Activated B cell treated with CpG ODN at 0.5 μM for 24 hours (primary cell): ENCODE measurements around the gene DUSP5. TPM values are rescaled to one million over a fixed set of nuclear protein-coding genes. Genes with fewer than 3 reads are reported as not detected.

Experiments
- ATAC-seq: fragments of 200-7000 bp; cut with Tn5 transposase; one replicate; pipeline ENCODE4 v1.10.0; 2021; ENCODE audit warnings: low read depth, mild to moderate bottlenecking, moderate library complexity
- CTCF ChIA-PET: fragments of 350-600 bp; sonication (Branson Sonifier 250); formaldehyde crosslinking; loops from one replicate; lab custom pipeline; 2021; ENCODE audit warnings: antibody characterized with exemption; lab: Charles Lee
- POLR2A ChIA-PET: fragments of 350-600 bp; sonication (Branson Sonifier 250); formaldehyde crosslinking; loops from one replicate; lab custom pipeline; 2021; ENCODE audit warnings: antibody characterized with exemption; lab: Charles Lee
- DNase-seq: peaks from one replicate; pipeline ENCODE4 v3.0.0; 2022
- H3K27ac Mint-ChIP-seq: one replicate; pipeline ENCODE4 v1.8.0; 2020; ENCODE audit warnings: mixed read lengths
- H3K27me3 Mint-ChIP-seq: one replicate; pipeline ENCODE4 v1.8.0; 2021; ENCODE audit warnings: mixed read lengths
- H3K36me3 Mint-ChIP-seq: one replicate; pipeline ENCODE4 v1.8.0; 2021; ENCODE audit warnings: low read depth, mixed read lengths
- H3K4me1 Mint-ChIP-seq: one replicate; pipeline ENCODE4 v1.8.0; 2021; ENCODE audit warnings: mixed read lengths
- H3K4me3 Mint-ChIP-seq: one replicate; pipeline ENCODE4 v1.8.0; 2020; ENCODE audit warnings: mild to moderate bottlenecking, mixed read lengths
- H3K9me3 Mint-ChIP-seq: one replicate; pipeline ENCODE4 v1.8.0; 2020; ENCODE audit warnings: mixed read lengths
- intact Hi-C: fragments of 100-400 bp; cut with micrococcal nuclease; formaldehyde crosslinking; loops from one replicate; pipeline ENCODE4 v1.15.1; 2024
- total RNA-seq: library from RNA; stranded (reverse); gene quantifications from 2 replicates; pipeline ENCODE4 v1.2.3, GENCODE V29; 2022
- TF ChIP-seq, protein P1 (sequence below): fragments of 200-600 bp; IDR thresholded peaks from one replicate; pipeline ENCODE4 v1.8.0; 2022; ENCODE audit warnings: antibody characterized with exemption, mild to moderate bottlenecking

DUSP5 gene
- total RNA-seq, 1 donor from 2014 or later, result 26.1 TPM

DNA sequence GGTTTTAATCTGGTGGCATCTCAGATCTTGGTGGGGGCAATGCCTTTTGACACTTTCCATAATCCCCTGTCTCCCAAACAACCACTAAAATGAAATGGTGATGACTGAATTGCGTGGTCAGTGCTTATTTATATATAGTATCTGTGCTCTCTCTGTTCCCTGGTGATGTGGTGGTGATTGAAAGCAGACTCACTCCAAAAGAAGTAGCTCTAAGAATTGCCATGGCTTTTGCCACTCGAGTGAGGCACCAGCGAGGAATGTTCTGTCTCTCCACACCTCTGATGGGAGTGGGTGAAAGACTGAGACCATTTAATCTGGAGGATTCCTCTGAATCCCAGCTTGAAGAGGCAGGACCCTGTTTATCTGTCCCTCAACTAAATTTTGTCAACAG lies 2.8 kb downstream of the DUSP5 start:
- Mint-ChIP-seq H3K27ac (no peak overlapping the region), H3K4me3 (peak overlapping the region; percentile 90), H3K27me3 (peaks cover 3% of the 10 kb centered on the region), H3K4me1 (peaks cover 86% of the 10 kb centered on the region), H3K36me3 (peaks cover 35% of the 10 kb centered on the region), H3K9me3 (no peaks in the 10 kb centered on the region)
- intact Hi-C loops, result loop anchor here (5.0 kb wide), 2 partner anchors 293 to 578 kb away; partner anchors contain the start of genes MXI1 and XPNPEP1
- TF ChIP-seq, protein P1, sequence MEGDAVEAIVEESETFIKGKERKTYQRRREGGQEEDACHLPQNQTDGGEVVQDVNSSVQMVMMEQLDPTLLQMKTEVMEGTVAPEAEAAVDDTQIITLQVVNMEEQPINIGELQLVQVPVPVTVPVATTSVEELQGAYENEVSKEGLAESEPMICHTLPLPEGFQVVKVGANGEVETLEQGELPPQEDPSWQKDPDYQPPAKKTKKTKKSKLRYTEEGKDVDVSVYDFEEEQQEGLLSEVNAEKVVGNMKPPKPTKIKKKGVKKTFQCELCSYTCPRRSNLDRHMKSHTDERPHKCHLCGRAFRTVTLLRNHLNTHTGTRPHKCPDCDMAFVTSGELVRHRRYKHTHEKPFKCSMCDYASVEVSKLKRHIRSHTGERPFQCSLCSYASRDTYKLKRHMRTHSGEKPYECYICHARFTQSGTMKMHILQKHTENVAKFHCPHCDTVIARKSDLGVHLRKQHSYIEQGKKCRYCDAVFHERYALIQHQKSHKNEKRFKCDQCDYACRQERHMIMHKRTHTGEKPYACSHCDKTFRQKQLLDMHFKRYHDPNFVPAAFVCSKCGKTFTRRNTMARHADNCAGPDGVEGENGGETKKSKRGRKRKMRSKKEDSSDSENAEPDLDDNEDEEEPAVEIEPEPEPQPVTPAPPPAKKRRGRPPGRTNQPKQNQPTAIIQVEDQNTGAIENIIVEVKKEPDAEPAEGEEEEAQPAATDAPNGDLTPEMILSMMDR, result no peak
- DNase-seq (no peak), ATAC-seq (no peak)
- ChIA-PET CTCF (interaction anchor here (4.3 to 4.7 kb wide), 2 partner anchors 45 to 145 kb away, joined by 25 to 39 read pairs; no protein-coding TSS in a partner anchor), POLR2A (interaction anchor here (1.2 to 9.7 kb wide), 3 partner anchors 9 to 146 kb away, joined by 3 to 231 read pairs (median 5); no protein-coding TSS in a partner anchor)

DNA sequence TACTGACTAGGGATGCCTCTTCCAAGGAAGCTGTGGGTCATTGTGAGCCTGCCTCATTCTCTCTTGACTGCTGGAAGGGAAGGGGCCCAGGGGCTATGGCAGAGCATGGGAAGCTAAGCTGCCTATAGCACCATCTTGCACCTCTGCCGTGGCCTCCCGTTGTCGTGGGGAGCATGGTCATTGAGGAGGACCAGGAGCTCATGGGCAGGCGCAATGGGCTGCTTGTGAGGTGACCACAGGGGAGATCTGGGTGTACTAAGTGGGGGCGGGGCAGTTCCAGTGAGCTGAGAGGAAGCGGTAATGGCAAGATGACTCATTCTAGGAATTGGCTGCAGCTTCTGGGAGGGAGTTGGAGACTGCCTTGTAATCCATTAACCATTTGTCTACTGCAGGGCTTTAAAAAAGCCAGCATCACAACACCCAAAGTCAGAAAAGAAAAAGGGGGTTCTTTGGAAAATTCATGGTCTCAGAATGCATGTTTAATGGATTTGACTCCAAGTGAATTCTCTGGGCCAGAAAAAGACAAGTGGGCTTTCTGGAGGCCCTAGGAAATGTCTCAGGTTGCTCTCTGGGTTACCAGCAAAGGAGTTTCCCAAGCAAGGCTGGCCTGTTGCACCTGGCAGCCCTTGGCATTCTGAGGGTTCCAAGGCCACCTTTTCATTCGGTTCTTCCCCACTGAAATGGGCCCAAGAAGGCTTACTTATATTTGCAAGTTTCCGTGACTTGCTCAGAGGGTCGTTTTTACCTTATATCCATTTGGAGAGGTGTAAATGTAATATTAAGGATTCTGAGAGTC lies 3.6 kb downstream of the DUSP5 start:
- peak overlapping the region; percentile 16 for H3K4me3 Mint-ChIP-seq
- intact Hi-C loops, result loop anchor here (5.0 kb wide), 2 partner anchors 294 to 579 kb away; partner anchors contain the start of genes MXI1 and XPNPEP1
- no peaks in the 10 kb centered on the region for H3K9me3 Mint-ChIP-seq
- peak overlapping the region; percentile 9 for H3K27ac Mint-ChIP-seq
- no peaks in the 10 kb centered on the region for H3K27me3 Mint-ChIP-seq
- no peak for DNase-seq
- H3K4me1 Mint-ChIP-seq, result peaks cover 84% of the 10 kb centered on the region
- CTCF ChIA-PET, result interaction anchor here (4.3 to 4.7 kb wide), 2 partner anchors 45 to 146 kb away, joined by 25 to 39 read pairs; no protein-coding TSS in a partner anchor
- POLR2A ChIA-PET, result interaction anchor here (0.6 to 9.7 kb wide), 3 partner anchors 87 to 146 kb away, joined by 4 to 231 read pairs (median 5); no protein-coding TSS in a partner anchor
- TF ChIP-seq, protein P1, result no peak
- peaks cover 43% of the 10 kb centered on the region for H3K36me3 Mint-ChIP-seq
- ATAC-seq, result no peak

DNA sequence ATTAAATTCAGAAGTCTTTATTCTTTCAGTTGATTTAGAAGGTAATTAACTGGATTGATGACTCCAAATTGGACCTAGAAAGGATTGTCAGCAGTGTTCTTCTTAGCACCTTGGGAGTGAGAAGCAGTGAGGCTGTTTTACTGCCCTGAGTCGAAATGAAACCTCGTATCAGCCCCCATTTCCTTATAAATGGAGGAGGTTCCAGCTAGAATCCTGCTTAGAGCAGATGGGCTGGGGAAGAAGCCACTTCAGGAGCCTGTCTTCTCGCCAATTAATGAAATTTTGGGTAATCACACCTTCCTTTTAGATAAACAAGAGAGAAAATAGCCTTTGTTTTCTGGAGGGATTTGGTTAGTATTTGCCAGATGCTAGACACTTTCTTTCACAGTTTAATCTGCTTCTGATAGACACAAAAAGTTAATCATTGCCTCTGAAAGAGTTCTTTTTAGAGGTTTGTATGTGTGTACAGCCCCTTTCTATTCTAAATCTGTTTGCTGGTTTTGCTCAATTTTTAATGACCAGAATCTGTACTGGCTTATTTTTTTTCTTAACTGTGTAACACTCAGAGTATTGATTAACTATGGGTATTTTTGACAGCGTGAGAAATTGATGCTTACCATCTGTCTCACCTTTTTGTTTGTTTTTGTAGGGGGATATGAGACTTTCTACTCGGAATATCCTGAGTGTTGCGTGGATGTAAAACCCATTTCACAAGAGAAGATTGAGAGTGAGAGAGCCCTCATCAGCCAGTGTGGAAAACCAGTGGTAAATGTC lies 4.6 kb downstream of the DUSP5 start:
- ATAC-seq (no peak), DNase-seq (no peak)
- intact Hi-C loops, result loop anchor here (2.0 to 5.0 kb wide), 3 partner anchors 65 to 580 kb away; partner anchors contain the start of genes MXI1, SMC3 and XPNPEP1

DNA sequence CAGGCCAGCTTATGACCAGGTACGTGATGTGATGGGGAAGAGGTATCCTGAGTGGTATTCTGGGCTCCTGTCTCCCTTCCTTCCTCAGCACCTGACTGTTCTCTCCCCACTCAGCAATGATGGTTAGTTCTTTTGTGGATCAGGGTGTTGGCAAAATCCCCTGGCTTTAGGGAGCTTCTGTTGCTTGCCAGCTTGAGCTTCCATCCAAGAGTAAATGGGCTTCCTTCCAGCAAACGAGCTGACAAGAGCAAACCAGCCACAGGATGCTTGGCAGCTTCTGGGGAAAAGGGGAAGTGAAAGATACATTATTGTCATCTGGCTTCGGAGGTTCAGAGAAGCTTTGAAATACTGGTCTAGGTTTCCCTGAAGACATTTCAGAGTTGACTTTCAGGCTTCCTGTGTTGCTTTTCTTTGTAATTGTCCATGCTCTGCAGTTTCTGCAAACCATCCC lies 5.2 kb downstream of the DUSP5 start:
- Mint-ChIP-seq H3K36me3 (peaks cover 57% of the 10 kb centered on the region), H3K27ac (peak overlapping the region; percentile 90), H3K9me3 (no peaks in the 10 kb centered on the region), H3K4me3 (peak overlapping the region; percentile 72), H3K4me1 (peaks cover 76% of the 10 kb centered on the region), H3K27me3 (no peaks in the 10 kb centered on the region)
- POLR2A ChIA-PET, result interaction anchor here (0.9 to 9.7 kb wide), 16 partner anchors 10 to 495 kb away, joined by 3 to 231 read pairs (median 4); partner anchors contain the start of genes ADD3 and SMNDC1
- no peak for DNase-seq
- CTCF ChIA-PET, result interaction anchor here (0.6 to 4.7 kb wide), 9 partner anchors 32 to 196 kb away, joined by 3 to 25 read pairs (median 3); no protein-coding TSS in a partner anchor
- TF ChIP-seq, protein P1, result no peak
- peak; percentile 53 for ATAC-seq
- intact Hi-C loops, result loop anchor here (1.0 to 5.0 kb wide), 5 partner anchors 45 to 581 kb away; partner anchors contain the start of genes MXI1, SMC3 and XPNPEP1

More for the DNA sequence above, 4.6 kb downstream of the DUSP5 start:
- Mint-ChIP-seq H3K27ac (peak overlapping the region; percentile 90), H3K27me3 (no peaks in the 10 kb centered on the region), H3K4me1 (peaks cover 76% of the 10 kb centered on the region), H3K4me3 (peak overlapping the region; percentile 72), H3K36me3 (peaks cover 52% of the 10 kb centered on the region), H3K9me3 (no peaks in the 10 kb centered on the region)
- ChIA-PET CTCF (interaction anchor here (0.6 to 4.7 kb wide), 7 partner anchors 33 to 196 kb away, joined by 3 to 25 read pairs (median 4); no protein-coding TSS in a partner anchor), POLR2A (interaction anchor here (0.9 to 9.7 kb wide), 14 partner anchors 10 to 197 kb away, joined by 3 to 231 read pairs (median 4); partner anchors contain the start of gene SMNDC1)
- TF ChIP-seq, protein P1, result no peak
